Esophagus (tissue), 2 donors: ENCODE results near the gene PEX12. TPM values are rescaled to one million over a fixed set of nuclear protein-coding genes. Genes with fewer than 3 reads are reported as not detected.

Source experiments
- H3K27ac ChIP-seq, 2 donors: one replicate each; pipeline ENCODE4 v1.5.1; 2013; ENCODE audit warnings: low read depth in 2 of 2, mild to moderate bottlenecking in 2 of 2, inconsistent platforms in 1 of 2, low read length in 1 of 2, moderate library complexity in 1 of 2
- H3K27me3 ChIP-seq, 2 donors: one replicate each; pipeline ENCODE4 v1.6.1; 2013; ENCODE audit warnings: low read length in 2 of 2, control low read depth in 1 of 2, mild to moderate bottlenecking in 1 of 2; ENCODE audit not compliant: insufficient read depth in 2 of 2, control insufficient read depth in 1 of 2
- H3K36me3 ChIP-seq, 2 donors: one replicate each; pipeline ENCODE4 v1.6.1; 2013; ENCODE audit warnings: low read length in 1 of 2; ENCODE audit not compliant: control insufficient read depth in 2 of 2, insufficient read depth in 2 of 2
- H3K4me1 ChIP-seq, 2 donors: one replicate each; pipeline ENCODE4 v1.6.1; 2013; ENCODE audit warnings: low read length in 1 of 2; ENCODE audit not compliant: control insufficient read depth in 2 of 2, insufficient read depth in 2 of 2
- H3K4me3 ChIP-seq, 2 donors: one replicate each; pipeline ENCODE4 v1.5.1; 2013; ENCODE audit warnings: low read length in 2 of 2, mild to moderate bottlenecking in 2 of 2, low read depth in 1 of 2, moderate library complexity in 1 of 2
- H3K9me3 ChIP-seq, 2 donors: one replicate each; pipeline ENCODE4 v1.6.1; 2013; ENCODE audit warnings: mild to moderate bottlenecking in 2 of 2, low read depth in 1 of 2, low read length in 1 of 2, moderate library complexity in 1 of 2; ENCODE audit not compliant: control insufficient read depth in 2 of 2, insufficient read depth in 1 of 2
- WGBS, 2 donors: extraction: QIAGEN DNeasy Blood & Tissue Kit; methylation state at CpG; one replicate each; pipeline ENCODE4 v1.1.7; 2013; 5-methylcytosine and 5-hydroxymethylcytosine counted together
- polyA plus RNA-seq, 2 donors: library from polyadenylated mRNA; stranded (reverse); fragments of 200-250 nt; gene quantifications; one replicate each; pipeline ENCODE4 v1.2.3, GENCODE V29; 2013
- donor health status: healthy with polysubstance abuse.
- donor health status: Bipolar disorder and iron deficiency.

Gene PEX12
- polyA plus RNA-seq, 2 donors = 2.4 TPM

DNA sequence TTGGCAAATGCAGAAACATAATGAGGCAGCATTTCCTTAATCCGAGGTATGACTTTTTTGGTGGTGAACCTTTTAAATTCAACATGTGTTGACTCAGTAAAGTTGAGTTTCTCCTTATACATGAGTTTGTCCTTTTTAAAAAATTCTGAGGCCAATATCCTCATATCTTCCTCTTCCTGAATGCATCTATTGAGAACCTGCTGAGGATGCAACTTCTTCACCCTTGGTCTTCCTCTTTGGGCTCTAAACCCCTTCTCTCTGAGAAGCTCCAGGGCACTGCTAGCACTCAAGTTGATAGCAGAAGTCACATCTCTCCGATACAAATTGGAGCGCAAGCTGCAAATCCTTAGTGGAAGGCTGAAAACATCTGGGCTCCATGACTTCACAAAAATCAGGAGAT is 21.0 kb downstream of the PEX12 start:
- 85 to 91% methylated on average over 3 of the region's 3 CpGs for WGBS, 2 donors
- Histone ChIP-seq H3K27me3 (peaks cover 0 to 3% of the 10 kb centered on the region in 2 donors), H3K27ac (no peak overlapping the region)

GRCh38 chr17:35555691-35556090 is 22.7 kb downstream of the PEX12 start:
- 85 to 88% methylated on average over 5 of the region's 5 CpGs for WGBS, 2 donors
- Histone ChIP-seq H3K4me3 (no peak overlapping the region), H3K4me1 (no peaks in the 10 kb centered on the region), H3K27ac (no peak overlapping the region), H3K36me3 (no peaks in the 10 kb centered on the region), H3K9me3 (no peaks in the 10 kb centered on the region), H3K27me3 (peaks cover 0 to 3% of the 10 kb centered on the region in 2 donors)

More for the DNA sequence above, 21.0 kb downstream of the PEX12 start:
- Histone ChIP-seq H3K36me3 (no peaks in the 10 kb centered on the region), H3K4me3 (no peak overlapping the region), H3K4me1 (no peaks in the 10 kb centered on the region), H3K9me3 (no peaks in the 10 kb centered on the region)

DNA sequence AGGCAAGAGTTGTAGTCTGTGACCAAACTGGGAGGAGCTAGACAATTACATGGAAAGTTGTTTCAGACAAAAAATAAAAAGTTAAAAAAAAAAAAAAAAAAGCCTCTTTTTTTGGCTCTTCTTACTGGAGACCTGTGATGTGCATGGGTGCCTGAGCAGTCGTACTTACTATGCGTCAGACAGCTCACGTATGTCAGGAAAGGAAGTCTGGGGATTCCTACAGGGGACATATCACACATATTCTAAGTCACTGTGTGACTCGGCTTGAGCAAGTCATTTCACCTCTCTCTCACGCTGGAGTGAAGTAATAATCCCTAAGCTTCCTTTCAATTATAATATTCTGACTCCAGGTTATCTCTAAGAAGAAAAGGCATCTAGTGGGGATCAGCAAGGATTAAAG is 23.7 kb downstream of the PEX12 start:
- H3K27me3 ChIP-seq = peaks cover 0 to 3% of the 10 kb centered on the region in 2 donors
- no peaks in the 10 kb centered on the region for H3K4me1 ChIP-seq
- no peaks in the 10 kb centered on the region for H3K9me3 ChIP-seq
- H3K36me3 ChIP-seq = no peaks in the 10 kb centered on the region
- 63 to 68% methylated on average over 5 of the region's 5 CpGs for WGBS, 2 donors
- H3K27ac ChIP-seq = no peak overlapping the region
- H3K4me3 ChIP-seq = no peak overlapping the region

- Histone ChIP-seq H3K27me3 (peaks cover 0 to 3% of the 10 kb centered on the region in 2 donors), H3K9me3 (no peaks in the 10 kb centered on the region), H3K4me1 (no peaks in the 10 kb centered on the region), H3K27ac (no peak overlapping the region), H3K36me3 (no peaks in the 10 kb centered on the region), H3K4me3 (no peak overlapping the region)
- WGBS, 2 donors = 75 to 84% methylated on average over 4 of the region's 4 CpGs
Measured at GRCh38 chr17:35553310-35553709, 25.1 kb downstream of the PEX12 start.

- H3K4me1 ChIP-seq = no peaks in the 10 kb centered on the region
- peaks cover 0 to 3% of the 10 kb centered on the region in 2 donors for H3K27me3 ChIP-seq
- 36% methylated on average over 1 of the region's 1 CpG for WGBS, 2 donors
- H3K27ac ChIP-seq = no peak overlapping the region
- H3K36me3 ChIP-seq = no peaks in the 10 kb centered on the region
- no peak overlapping the region for H3K4me3 ChIP-seq
- no peaks in the 10 kb centered on the region for H3K9me3 ChIP-seq
Measured at GRCh38 chr17:35548978-35549377, 29.4 kb downstream of the PEX12 start.

- H3K9me3 ChIP-seq = no peaks in the 10 kb centered on the region
- no peaks in the 10 kb centered on the region for H3K36me3 ChIP-seq
- WGBS, 2 donors = 61 to 65% methylated on average over 8 of the region's 8 CpGs
- no peak overlapping the region for H3K4me3 ChIP-seq
- H3K27ac ChIP-seq = no peak overlapping the region
- H3K4me1 ChIP-seq = no peaks in the 10 kb centered on the region
- H3K27me3 ChIP-seq = peaks cover 0 to 3% of the 10 kb centered on the region in 2 donors
Measured at GRCh38 chr17:35548208-35548810, 30.1 kb downstream of the PEX12 start.

DNA sequence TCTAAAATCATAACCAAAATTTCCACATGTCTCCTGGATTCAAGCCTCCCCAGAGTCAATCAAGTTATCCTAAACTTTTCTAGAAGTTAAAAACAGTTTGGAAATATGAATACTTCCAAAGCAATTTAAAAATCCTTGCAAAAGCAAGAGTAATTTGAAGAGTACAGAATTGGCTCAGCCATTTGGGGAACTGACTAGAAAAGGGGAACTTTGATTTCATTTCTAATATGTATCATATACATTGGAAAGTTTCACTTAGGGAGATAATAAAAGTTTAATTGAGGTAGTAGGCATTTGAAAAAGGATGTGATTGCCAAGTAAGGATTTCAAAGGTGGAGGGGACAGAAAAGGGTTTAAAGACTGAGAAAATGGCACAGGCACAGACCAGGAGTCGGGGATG is 31.9 kb downstream of the PEX12 start:
- Histone ChIP-seq H3K36me3 (no peaks in the 10 kb centered on the region), H3K27me3 (no peaks in the 10 kb centered on the region), H3K4me1 (no peaks in the 10 kb centered on the region), H3K9me3 (no peaks in the 10 kb centered on the region), H3K27ac (no peak overlapping the region), H3K4me3 (no peak overlapping the region)
- 68 to 77% methylated on average over 1 of the region's 1 CpG for WGBS, 2 donors

DNA sequence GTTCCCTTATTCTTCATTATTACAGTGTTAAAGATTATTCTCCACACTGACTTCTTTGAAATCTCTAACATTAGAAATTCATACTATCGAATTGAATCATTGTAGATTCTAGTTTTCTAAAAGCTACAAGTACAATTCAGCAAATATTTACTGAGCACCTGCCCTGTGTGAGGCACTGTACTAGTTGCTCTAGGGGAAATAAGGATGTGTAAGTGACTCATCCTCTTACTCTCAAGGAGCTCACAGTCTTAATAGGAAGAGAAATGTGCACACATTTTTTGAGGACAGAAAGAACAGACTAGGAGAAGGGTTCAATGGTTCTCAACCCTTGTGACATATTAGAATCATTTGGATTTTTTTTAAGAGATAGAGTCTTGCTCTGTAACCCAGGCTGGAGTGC is 33.2 kb downstream of the PEX12 start:
- Histone ChIP-seq H3K9me3 (no peaks in the 10 kb centered on the region), H3K4me3 (no peak overlapping the region), H3K4me1 (no peaks in the 10 kb centered on the region), H3K36me3 (no peaks in the 10 kb centered on the region), H3K27ac (no peak overlapping the region), H3K27me3 (no peaks in the 10 kb centered on the region)
- WGBS, 2 donors = 54 to 73% methylated on average over 1 of the region's 1 CpG

- Histone ChIP-seq H3K9me3 (no peaks in the 10 kb centered on the region), H3K4me1 (no peaks in the 10 kb centered on the region), H3K36me3 (no peaks in the 10 kb centered on the region), H3K27ac (no peak overlapping the region), H3K27me3 (no peaks in the 10 kb centered on the region), H3K4me3 (no peak overlapping the region)
- 52 to 71% methylated on average over 1 of the region's 1 CpG for WGBS, 2 donors
Measured at GRCh38 chr17:35543856-35544255, 34.5 kb downstream of the PEX12 start.

- Histone ChIP-seq H3K9me3 (no peaks in the 10 kb centered on the region), H3K4me1 (no peaks in the 10 kb centered on the region), H3K4me3 (no peak overlapping the region)
Measured at GRCh38 chr17:35542990-35543389, 35.4 kb downstream of the PEX12 start.

More at GRCh38 chr17:35542990-35543389, 35.4 kb downstream of the PEX12 start:
- Histone ChIP-seq H3K27me3 (no peaks in the 10 kb centered on the region), H3K36me3 (no peaks in the 10 kb centered on the region), H3K27ac (no peak overlapping the region)
